ENCODE measurements around the gene SH3RF3. TPM values are rescaled to one million over a fixed set of nuclear protein-coding genes. Genes with fewer than 3 reads are reported as not detected.

Gene SH3RF3
- total RNA-seq, 2 donors from 2014 or later: 37.4 to 61.7 TPM

DNA sequence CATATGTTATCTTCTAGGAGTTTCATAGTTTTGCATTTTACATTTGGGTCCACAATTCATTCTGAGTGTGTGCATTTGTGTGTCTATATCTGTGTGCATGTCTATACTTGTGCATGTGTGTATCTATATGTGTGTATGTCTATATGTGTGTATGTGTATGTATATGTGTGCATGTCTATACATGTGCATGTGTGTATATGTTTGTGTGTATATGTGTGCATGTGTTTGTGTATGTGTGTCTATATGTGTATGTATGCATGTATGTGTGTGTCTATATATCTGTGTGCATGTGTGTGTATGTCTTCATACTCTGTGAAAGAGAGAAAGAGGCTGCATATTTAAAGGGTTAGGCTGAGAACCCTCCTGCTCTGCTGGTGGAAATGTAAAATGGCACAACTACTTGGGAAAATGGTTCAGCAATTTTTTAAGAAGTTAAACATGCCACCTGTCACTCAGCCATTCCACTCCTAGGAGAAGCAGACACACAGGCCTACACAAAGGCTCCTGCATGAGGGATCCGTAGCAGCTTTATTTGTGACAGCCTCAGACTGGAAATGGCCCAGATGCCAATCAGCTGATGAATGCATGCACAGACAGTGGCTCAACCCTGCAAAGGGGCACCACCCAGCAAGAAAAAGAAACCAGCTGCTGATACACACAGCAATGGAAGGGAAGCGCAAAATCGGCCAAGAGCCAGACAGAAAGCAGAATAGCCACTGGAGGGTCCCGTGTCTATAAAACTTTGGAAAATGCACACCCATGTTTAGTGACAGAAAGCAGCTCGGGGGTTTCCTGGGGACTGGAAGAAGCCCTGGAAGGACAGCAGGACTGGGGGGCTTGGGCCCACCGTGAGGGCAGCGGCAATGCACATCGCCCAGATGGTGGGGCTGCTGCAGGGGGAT lies 337.9 kb downstream of the SH3RF3 start:
- DNase-seq (ENCODE audit: low spot score) (no peak), ATAC-seq (ENCODE audit: insufficient number of reproducible peaks, low FRiP score, low read depth) (no peak)
- H3K36me3 ChIP-seq: no peaks in the 10 kb centered on the region
- peak overlapping the region in 1 of 2 donors; percentile 8 for H3K27ac ChIP-seq
- TF ChIP-seq, protein P1, sequence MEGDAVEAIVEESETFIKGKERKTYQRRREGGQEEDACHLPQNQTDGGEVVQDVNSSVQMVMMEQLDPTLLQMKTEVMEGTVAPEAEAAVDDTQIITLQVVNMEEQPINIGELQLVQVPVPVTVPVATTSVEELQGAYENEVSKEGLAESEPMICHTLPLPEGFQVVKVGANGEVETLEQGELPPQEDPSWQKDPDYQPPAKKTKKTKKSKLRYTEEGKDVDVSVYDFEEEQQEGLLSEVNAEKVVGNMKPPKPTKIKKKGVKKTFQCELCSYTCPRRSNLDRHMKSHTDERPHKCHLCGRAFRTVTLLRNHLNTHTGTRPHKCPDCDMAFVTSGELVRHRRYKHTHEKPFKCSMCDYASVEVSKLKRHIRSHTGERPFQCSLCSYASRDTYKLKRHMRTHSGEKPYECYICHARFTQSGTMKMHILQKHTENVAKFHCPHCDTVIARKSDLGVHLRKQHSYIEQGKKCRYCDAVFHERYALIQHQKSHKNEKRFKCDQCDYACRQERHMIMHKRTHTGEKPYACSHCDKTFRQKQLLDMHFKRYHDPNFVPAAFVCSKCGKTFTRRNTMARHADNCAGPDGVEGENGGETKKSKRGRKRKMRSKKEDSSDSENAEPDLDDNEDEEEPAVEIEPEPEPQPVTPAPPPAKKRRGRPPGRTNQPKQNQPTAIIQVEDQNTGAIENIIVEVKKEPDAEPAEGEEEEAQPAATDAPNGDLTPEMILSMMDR (IDR thresholded peaks at IDR 0.05): no peak
- no peaks in the 10 kb centered on the region for H3K9me3 ChIP-seq
- peaks cover 13 to 31% of the 10 kb centered on the region in 2 donors for H3K4me1 ChIP-seq (ENCODE audit: control insufficient read depth in 1 of 2, low read depth in 2 of 2)
- no peaks in the 10 kb centered on the region for H3K27me3 ChIP-seq (replicated peaks; ENCODE audit: insufficient read depth)
- H3K4me3 ChIP-seq: no peak overlapping the region

DNA sequence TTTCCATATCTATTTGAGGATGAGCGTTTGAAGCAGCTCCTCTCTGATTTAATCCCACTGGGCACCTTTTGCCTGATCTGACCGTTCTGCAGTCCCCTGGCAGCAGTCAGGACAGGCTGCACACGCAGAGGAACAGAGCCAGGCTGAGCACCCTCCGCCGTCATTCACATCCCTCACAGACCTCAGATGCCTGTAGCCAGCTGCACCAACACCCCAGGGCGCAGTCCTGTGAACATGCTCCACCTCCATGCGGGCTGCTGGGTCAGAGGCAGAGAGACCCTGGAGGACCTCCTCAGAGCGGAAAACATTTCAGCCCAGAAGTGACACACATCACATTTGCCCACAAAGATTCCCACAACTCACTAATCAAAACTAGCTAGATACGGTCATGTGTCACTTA lies 338.7 kb downstream of the SH3RF3 start:
- H3K9me3 ChIP-seq: no peaks in the 10 kb centered on the region
- DNase-seq (ENCODE audit: low spot score) (no peak), ATAC-seq (ENCODE audit: insufficient number of reproducible peaks, low FRiP score, low read depth) (no peak)
- H3K4me3 ChIP-seq: no peak overlapping the region
- no peaks in the 10 kb centered on the region for H3K27me3 ChIP-seq (replicated peaks; ENCODE audit: insufficient read depth)
- H3K36me3 ChIP-seq: no peaks in the 10 kb centered on the region
- H3K4me1 ChIP-seq (ENCODE audit: control insufficient read depth in 1 of 2, low read depth in 2 of 2): peaks cover 13 to 39% of the 10 kb centered on the region in 2 donors
- H3K27ac ChIP-seq: no peak overlapping the region
- TF ChIP-seq, protein P1 (IDR thresholded peaks at IDR 0.05): no peak

DNA sequence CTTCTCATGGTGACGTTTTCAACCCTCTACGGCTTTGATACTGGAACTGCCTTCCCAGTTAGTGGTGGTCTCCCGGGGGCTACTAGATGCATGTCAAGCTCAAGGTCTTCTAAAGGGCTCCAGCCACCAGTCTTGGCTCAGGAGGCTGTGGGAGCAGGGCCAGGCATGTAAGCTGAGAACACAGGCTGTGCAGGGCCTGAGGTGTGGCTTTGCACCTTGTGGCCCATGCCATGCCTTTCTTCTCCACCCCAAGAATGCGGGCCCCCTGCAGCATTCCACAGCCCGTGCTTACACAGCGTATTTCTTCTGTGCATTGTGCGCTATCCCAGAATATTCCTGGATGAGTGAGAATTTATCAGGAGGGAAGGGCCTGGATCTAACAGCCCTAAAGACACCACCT lies 339.9 kb downstream of the SH3RF3 start:
- Histone ChIP-seq H3K27me3 (replicated peaks; ENCODE audit: insufficient read depth) (no peaks in the 10 kb centered on the region), H3K4me1 (ENCODE audit: control insufficient read depth in 1 of 2, low read depth in 2 of 2) (peaks cover 13 to 47% of the 10 kb centered on the region in 2 donors), H3K4me3 (no peak overlapping the region), H3K9me3 (no peaks in the 10 kb centered on the region), H3K36me3 (no peaks in the 10 kb centered on the region), H3K27ac (no peak overlapping the region)
- TF ChIP-seq, protein P1 (IDR thresholded peaks at IDR 0.05): no peak
- DNase-seq (ENCODE audit: low spot score) (no peak), ATAC-seq (ENCODE audit: insufficient number of reproducible peaks, low FRiP score, low read depth) (no peak)

DNA sequence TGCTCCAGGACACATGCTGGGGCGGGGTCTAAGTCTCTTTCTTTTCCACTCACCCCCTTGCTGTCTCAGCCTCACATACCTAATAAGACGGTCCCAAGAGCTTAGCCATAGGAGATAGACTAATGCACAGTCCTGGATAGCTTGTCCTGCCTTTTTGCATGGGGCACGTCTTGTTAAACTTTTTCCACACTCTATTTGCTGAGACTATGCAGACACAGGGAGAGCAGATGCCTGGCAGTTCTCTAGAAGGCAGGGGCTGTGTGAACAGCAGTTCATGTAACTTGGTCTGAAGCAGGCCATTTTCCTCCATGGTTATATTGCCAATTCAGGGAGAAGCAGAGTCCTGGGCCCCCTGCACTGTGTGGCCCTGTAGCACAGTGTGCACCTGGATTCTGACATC lies 342.7 kb downstream of the SH3RF3 start:
- Histone ChIP-seq H3K27me3 (replicated peaks; ENCODE audit: insufficient read depth) (no peaks in the 10 kb centered on the region), H3K27ac (no peak overlapping the region), H3K9me3 (no peaks in the 10 kb centered on the region), H3K4me1 (ENCODE audit: control insufficient read depth in 1 of 2, low read depth in 2 of 2) (peaks cover 18 to 72% of the 10 kb centered on the region in 2 donors), H3K36me3 (no peaks in the 10 kb centered on the region), H3K4me3 (no peak overlapping the region)
- TF ChIP-seq, protein P1 (IDR thresholded peaks at IDR 0.05): no peak
- ATAC-seq (ENCODE audit: insufficient number of reproducible peaks, low FRiP score, low read depth): no peak
- DNase-seq (ENCODE audit: low spot score): no peak

DNA sequence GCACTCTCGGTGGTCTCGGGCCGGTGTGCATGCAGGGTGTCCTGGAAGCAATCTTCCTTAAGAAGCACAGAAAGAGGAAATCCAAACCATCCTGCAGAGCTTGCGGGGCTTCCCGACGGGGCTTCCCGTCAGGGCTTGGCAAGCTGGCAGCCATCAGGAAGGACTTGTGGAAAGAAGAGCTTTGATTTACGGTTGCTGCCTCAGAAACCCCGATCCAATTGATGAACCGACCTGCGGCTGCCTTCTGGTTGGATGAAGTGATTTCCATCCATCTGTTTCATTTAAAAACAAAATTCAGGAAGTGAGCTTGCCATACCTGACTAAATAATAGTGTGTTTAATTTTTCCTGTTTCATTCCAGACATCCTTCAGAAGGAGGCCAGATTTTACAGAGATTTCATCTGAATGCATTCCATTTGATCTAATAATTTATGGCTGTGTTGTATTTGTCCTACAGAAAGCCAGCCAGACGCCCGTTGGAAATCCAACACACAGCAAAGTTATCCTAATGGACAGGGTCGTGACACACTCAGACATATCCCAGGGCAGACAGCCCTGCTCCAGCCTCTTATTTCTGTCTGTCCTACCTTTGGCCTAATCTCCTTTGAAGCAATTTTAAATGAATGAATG lies 343.4 kb downstream of the SH3RF3 start:
- H3K4me3 ChIP-seq: no peak overlapping the region
- H3K36me3 ChIP-seq: no peaks in the 10 kb centered on the region
- H3K27ac ChIP-seq: no peak overlapping the region
- no peak for DNase-seq (ENCODE audit: low spot score)
- H3K9me3 ChIP-seq: no peaks in the 10 kb centered on the region
- H3K4me1 ChIP-seq (ENCODE audit: control insufficient read depth in 1 of 2, low read depth in 2 of 2): peaks cover 11 to 67% of the 10 kb centered on the region in 2 donors
- TF ChIP-seq, protein P1 (IDR thresholded peaks at IDR 0.05): no peak
- no peaks in the 10 kb centered on the region for H3K27me3 ChIP-seq (replicated peaks; ENCODE audit: insufficient read depth)
- no peak for ATAC-seq (ENCODE audit: insufficient number of reproducible peaks, low FRiP score, low read depth)

Measured in thoracic aorta (tissue), 2 donors.